SIG-M5 treated with dmso at 0.1 percent for 504 hours (cell line): ENCODE measurements around the gene PPOX.

Source experiments
- DNase-seq: peaks from one replicate; lab custom pipeline; 2025; ENCODE audit not compliant: unreplicated experiment; lab: John Stamatoyannopoulos, UW

Gene PPOX

DNA sequence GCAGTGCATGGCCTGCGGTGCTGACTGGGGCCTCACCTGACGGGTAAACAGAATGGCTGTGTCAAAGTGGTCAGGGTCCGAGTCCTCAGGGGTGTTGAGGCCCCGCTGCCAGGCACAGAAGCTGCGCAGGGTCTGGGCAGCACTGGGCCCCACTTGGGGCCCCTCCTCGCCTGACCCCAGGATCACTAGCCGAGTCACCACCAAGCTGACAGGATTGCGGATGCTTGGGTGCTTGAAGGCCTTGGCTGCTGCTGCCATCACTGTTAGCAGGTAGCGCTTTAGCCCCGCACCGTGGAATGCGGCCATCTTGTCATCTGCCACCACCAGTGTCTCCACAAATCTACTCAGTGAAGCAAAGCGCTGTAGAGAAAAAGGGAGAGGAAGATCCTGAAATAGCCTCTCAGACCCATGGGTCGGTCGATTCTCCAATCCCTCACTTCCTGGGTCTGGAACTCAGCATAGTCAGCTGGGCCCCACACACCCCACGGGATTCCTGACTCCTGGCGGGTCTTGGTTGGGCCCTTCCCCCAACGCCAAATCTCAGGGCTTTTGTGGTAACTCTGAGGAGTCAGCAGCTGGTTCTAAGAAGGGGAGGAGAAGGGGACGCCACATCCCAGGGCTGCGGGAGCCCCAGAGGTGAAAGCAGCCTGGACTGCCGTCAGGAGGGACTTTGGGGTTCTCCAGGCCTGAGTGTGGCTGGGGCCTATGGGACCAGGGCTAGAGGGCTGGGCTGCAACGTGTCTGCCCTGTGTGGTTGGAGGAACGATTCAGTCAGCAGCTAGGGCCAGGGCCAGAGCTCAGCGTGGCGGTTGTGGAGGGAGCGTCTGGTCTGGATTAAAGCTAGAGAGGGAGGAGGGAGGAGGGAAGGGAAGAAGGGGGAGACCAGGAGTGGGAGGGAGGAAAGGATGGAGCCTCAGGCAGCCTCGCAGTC, 30.6 kb downstream of the PPOX start:
- DNase-seq, result no peak

DNA sequence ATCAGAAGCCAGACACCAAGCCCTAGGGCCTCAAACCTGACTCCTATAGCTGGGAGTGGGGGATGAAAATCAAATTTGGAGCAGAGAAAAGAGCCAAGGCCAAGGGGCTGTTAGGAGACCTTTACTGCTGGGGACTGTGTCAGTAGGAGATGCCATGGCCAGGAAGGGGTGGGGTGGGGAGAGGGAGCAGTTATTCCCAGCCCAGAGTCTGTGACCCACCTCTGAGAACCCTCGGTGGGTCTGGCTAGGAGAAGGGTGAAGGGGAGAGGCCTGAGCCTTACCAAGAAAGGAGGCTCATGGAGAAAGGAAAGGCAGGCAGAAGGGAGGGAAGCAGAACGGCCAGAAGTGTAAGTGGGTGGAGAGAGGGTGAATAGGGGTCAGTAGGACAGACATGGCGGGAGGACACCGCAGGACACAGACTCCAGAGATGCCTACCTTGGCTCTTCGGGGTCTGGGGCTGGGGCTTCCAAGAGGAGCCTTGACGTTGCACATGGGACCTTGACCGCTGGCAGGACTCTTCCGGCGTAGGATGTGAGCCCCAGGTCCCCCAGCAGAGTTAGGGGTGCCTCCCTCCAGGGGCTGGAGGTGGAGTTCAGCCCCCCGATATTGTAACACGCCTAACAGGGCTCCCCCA, 31.5 kb downstream of the PPOX start:
- no peak for DNase-seq

DNA sequence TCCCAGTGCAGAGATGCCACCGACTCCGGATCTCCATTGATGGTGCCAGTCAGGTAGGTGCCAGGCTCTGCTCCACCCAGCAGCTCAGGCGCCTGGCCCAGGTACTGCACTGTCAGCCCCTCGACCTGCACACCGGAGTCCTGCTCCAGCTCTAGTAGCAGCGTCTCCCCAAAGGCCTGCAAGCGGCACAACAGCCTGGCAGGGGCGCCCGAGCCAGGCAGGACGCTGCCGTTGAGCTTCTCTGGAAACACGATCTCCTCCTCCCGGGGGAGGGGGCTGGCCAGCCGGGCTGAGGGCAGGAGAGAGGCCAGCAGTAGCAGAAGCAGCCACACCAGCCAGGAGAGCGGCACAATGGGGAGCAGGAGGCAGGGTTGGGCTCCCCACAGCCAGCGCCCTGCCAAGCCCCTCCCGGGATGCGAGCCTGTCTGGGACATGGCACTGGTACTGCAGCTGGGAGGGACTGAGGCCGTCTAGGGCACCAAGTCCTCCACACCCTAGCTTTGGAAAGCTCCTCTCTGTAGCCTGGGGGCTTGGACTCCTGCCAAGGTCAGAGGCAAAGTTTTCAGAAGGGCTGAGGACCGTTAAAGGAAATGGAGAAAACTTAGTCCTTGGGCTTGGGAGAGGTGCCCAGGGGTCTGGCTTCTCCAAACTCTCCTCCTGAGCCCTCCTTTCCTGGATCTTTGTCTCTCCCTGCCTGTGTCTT, 32.1 kb downstream of the PPOX start:
- no peak for DNase-seq

DNA sequence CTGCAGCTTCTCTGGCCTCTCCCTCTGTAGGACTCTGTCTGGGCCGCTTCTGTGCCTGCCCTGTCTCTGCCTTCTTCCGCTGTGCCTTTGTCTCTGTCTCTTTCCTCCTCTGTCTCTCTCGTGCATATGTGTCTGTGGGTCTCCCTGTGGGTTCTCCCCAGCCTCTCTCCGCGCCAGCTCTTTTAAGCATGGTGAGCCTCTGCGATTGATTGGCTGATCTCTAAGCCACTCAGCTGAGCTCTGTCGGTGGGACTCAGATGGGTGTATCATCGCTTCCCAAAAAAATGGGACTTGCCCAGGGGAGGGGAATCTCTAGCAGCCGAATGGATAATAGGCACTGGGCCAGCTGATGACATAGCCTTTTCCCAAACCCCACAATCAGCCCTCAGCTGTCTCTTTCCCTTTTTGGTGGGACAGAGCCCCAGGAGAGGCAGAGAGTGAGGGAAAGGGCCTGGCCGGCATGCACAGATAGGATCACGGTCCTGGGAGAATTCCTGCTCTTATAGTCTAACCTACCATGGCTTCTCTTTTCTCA, 32.7 kb downstream of the PPOX start, which contains the start of gene ADAMTS4:
TSS of gene ADAMTS4 (minus strand) at position 158 of the 535 bp plus-strand sequence. CDS start 427 bp downstream, outside the sequence.
- DNase-seq, result no peak

DNA sequence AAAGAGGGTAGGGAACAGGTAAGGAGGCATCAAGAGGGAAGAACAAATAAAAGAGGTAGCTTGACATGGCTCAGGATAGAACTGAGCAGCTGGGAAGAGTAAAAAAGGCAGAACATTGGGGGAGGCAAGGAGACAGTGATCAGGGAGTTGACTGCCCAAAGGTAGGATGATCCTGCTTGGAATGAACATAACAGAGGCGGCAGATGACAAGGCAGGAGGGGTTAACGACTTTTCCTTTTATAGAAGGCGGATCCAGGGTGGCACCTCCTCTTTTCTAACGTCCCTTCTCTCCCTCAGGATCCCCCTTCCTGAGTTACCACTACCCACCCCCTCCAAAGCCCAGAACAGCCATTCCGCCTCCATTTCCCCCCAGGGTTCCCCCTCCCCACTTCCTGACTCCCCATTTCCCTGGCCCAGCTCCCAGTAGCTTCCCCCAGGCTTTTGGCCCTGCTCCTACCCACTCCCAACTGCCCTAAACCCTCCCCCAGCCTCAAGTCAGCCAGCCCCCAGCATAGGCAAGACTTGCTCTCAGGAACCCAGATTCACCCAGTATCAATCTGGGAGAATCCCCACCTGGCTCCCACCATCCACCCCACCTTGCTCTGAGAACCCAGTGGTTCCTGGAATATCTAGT, 33.4 kb downstream of the PPOX start:
- no peak for DNase-seq

DNA sequence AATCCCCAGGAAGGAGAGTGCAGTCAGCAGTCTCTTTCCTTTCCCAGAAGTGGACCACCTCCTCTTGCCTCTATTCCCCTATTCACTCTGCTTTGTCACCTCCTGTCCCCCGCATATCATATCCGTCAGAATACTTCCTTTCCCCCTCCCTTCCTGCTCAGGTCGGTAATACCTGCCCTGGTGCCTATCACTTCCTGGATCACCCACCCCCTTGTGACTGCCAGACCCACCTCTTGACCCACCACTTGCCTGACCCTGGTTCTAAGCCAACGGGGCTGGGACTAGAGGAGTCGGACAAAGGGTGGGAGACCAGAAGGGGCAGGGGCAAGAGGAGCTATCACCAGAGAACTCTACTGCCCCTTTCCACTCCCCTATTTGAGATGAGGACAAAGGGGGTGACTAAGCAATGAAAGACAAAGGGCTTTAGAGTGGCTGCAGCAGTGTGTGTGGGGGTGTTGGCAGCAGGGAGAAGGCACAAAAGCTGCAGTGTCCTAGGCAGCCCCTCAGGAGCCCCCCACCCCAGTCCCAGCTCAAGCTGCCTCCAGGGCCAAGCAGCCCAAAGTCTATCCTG, 34.3 kb downstream of the PPOX start:
- DNase-seq, result no peak

DNA sequence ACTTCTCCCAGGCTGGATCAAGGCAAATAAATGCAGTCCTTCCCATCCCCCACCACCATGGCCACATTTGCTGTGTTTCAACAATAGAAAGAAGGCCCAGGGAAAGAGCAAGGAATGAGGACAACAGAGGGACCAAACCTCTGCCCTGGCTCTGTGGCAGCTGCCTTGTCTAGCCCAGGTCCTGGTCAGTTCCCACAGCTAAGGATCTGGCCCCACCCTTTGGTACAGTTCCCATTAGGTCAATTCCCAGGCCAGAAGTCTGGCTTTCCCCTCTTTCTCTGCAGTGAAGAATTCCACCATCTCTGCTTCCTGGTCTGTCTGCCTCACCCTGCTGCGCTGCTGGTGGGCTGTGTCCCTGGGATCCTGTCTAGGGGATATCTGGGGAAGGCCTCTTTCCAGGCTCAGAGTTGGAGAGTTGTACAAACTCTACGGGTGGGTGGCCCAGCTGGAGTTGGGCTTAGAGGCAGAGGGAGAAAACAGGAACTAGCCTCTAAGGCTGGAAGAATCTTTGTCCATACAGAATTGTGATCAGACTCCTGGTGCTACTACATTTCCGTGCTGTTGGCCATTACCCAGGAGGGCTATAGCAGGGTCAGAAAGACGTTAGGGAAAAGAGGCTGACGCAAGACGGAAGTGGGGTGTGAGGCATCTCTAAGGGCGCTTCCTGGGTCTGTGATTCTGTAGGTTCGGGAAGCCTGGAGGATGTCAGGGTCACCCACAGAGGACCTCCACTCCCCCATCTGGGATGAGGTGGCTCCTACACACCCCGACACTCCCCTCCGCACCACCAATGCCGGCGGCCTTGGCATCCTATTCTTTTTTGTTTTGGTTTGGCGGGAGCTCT, 35.0 kb downstream of the PPOX start:
- peak; percentile 68 for DNase-seq

DNA sequence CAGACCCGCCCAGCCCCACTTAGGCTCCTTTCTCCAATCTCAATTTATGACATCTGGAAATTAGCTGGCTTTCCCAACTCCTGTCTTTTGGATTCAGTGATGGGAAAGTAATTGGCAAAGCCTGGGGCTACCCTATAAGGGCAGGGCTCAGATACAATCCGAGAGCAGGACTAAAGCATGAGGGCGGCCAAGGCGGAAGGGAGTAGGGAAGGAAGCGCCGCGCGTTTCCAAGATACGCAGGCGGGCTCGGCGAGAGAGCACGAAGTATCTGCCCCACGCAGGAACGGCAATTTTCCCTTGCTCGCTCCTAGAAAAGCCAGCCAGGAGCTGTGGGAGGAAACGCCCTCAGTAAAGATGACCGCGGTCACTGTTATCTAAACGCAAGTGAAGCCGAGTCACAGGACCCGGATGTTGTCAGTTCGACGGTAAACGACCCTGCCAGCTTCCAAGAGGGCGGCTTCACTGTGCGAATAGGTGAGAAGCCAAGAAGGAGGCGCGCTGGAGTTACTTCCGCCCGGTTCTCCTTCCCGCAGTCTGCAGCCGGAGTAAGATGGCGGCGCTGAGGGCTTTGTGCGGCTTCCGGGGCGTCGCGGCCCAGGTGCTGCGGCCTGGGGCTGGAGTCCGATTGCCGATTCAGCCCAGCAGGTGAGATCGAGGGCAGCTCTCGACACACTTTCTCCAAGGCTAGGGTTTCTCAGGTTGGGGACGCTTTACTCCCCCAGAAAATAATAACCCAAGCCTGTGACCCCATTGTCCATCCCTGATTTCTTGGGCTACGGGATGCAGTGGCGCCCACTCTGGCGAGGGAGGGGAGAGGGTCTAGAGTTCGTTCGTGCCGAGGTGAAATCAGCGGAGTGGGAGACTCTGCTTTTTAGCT, 35.8 kb downstream of the PPOX start, which contains the start of gene NDUFS2:
TSS of gene NDUFS2 (plus strand) at position 532 of the 877 bp plus-strand sequence. CDS start at position 551, 19 bp downstream.
- peak; percentile 99 for DNase-seq

DNA sequence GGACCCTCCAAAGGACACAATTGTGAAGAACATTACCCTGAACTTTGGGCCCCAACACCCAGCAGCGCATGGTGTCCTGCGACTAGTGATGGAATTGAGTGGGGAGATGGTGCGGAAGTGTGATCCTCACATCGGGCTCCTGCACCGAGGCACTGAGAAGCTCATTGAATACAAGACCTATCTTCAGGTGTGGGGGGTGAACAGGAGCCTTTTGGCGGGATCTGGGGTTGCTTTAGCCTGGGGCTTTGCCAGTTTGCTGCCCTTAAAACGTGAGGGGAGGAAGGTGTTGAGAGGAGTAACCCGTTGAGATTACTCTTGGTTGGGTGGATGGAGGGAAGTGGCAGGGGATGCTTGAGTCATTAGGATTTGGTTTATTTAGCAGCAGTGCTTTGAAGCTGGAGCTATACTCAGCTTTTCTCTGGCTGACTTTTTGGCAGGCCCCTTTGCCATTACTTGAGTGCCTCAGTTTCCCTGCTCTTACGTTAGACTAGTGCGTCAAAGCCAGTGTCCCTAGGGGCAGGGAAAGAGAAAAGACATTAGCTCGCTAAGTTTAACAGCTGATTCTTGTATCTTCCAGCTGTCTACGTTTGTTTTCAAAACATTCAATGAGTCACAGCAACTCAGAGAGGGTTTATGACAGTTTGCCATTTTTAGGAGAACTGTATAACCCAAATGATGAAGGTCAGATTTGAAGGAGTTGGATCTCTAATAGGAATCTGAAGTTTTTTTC, 40.4 kb downstream of the PPOX start:
- DNase-seq, result no peak

DNA sequence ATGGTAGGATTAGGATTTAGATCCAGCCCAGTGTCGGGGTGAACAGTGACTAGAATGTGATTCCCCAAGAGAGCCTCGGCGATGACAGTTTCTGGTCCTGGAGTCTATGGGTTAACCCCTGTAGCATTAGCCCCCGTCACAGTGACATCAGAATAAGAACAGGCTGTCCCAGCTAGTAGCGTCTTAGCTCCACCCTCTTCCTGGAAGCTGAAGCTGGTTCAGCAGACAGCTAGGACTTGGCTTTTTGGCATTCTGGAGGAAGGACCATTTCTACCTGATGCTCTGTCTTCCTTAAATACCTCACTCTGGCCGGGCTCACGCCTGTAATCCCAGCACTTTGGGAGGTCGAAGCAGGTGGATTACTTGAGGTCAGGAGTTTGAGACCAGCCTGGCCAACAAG, 40.9 kb downstream of the PPOX start:
- DNase-seq, result no peak

DNA sequence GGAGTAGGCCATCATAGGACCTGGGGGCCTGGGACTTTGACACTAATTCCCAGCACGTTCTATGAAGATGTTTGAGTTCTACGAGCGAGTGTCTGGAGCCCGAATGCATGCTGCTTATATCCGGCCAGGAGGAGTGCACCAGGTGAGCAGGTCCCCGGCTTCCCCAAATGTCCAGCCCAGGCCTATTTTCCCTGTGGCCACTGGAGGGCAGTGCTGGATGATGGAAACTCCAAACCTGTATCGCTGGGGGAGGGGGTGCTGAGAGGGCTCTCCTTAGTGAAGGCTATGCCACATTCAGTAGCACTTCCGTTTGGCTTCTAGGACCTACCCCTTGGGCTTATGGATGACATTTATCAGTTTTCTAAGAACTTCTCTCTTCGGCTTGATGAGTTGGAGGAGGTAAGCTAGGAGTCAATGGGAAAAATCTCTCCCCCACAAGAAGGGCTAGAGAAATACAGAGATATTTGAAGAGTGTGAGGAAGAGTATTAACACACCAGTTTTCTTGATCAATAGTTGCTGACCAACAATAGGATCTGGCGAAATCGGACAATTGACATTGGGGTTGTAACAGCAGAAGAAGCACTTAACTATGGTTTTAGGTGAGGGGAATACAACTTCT, 43.7 kb downstream of the PPOX start:
- peak; percentile 82 for DNase-seq

DNA sequence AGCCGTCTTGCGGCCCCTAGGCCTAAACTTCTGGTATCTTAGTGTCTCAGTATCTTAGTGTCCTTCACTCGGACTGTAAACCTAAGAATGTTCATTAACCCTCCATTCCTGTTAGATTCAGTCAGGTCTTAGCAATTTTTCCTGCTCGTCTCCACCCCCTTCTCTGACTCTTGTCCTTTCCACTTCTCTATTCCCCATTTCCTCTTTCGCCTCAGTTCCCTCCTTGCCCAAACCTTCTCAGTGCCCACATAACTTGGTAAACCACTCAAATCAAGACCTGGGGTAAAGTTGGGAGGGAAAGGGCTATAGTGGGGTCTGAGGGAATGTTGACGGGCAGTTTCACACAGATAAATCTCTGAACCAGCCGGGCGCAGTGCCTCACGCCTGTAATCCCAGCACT, 48.1 kb downstream of the PPOX start:
- DNase-seq, result peak; percentile 70

DNA sequence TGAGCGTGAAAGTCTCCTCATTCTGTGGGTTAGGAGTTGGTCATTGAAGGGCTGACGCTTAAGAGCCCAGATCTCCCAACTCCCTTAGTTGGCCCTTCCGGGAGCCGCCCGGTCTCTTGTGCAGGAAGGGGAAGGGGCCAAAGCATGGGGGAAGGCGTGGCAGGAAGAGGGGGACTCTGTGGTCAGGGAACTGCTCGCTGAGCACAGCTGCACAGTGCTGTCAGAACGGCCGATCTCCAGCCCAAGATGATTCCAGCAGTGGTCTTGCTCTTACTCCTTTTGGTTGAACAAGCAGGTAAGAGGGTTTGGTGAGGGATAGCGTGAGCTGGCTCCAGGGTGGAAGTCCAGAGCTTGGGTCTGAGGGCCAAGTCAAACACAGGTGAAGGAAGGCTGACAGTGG, 48.9 kb downstream of the PPOX start, which contains the start of gene FCER1G:
TSS of gene FCER1G (plus strand) at position 220 of the 400 bp plus-strand sequence. CDS start at position 247, 27 bp downstream.
- DNase-seq, result peak; percentile 69

DNA sequence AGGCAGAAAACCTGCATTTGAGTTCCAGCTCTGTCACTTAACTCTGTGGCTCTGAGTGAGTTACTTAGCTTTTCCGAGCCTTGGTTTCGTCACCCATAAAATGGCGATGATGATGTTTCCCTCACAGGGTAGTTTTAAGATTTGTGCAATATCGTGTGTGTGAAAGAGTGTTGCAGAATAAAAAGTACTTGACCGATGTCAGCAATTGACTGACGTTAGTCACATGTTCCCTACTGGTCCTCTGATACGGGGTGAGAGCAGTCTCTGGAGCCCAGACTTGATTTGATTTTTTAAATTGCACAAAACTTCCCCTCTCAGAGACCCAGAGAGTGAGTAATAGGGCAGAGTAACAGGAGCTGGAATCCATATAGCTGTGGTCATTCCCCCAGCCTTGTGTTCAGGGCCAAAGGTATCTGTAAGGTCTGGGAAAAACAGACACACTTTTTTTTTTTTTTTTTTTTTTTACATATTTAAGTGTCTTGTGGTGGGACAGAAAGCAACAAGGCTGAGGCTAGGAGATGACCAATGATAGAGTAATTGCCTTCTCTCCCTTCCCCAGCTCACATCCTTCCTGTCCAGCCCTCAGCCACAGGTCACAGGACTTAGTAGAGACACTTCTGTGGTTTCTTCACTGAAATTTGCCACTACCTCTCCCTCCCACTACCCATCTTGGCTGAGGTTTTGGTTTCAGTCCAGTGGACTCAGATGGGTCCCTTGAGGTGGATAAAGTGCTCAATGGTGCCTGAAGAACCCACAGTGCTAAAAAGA, 50.9 kb downstream of the PPOX start:
- peak; percentile 98 for DNase-seq

DNA sequence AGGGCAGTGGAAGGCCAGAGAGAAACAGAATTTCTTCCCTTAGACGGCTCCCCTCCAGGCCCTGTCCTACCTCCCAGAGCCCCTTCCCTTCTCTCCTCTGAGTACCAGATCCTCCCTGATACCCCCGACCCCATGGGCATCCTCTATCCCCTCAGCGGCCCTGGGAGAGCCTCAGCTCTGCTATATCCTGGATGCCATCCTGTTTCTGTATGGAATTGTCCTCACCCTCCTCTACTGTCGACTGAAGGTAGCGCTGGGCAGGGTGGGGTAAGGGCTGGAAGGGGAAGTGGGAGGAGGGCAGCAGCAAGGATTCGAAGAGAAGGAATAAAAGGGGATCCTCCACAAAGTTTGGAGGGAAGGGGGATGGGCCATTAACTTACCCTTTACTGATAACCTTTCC, 51.6 kb downstream of the PPOX start:
- DNase-seq, result no peak

DNA sequence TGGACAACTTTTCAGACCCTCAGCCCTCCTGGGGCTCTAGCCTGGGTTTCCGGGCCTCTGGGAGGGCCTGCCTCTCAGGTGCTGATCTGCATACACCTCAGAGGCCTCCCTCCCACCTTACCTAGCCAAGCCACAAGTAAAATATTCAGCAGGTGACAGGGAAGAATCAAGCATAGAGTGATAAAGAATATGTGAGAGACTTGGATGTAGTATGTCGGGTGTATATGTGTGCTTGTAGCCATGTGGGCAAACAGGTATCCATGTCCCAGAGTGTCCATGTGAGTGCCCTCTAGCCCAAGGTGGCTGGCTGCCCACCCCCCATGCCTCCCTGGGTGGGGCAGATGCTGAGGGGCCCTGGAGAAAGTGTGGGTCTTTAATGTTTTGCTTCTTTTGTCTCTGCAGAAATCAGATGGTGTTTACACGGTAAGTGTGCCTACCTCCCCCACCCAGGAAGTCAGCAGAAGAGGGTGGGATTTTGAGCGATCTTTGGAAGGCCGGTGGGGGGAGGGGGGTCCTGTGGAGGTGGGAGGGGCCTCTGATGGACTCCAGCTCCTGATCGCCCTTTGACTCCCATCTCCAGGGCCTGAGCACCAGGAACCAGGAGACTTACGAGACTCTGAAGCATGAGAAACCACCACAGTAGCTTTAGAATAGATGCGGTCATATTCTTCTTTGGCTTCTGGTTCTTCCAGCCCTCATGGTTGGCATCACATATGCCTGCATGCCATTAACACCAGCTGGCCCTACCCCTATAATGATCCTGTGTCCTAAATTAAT, 52.3 kb downstream of the PPOX start:
- no peak for DNase-seq
